ENCODE measurements around the gene SLC35F3.

GRCh38 chr1:234373959-234374254 lies 469.4 kb downstream of the SLC35F3 start:
- TF ChIP-seq POLR2AphosphoS5 (IDR thresholded peaks at IDR 0.05) (no peak), CTCF (IDR thresholded peaks at IDR 0.05) (no peak)

Measured in suprapubic skin (tissue), 3 donors.